Vagina (tissue), 2 donors: ENCODE measurements around the gene WNT7B. TPM values are rescaled to one million over a fixed set of nuclear protein-coding genes. Genes with fewer than 3 reads are reported as not detected.

Experiments
- DNase-seq, 2 donors: peaks; one replicate each; pipeline ENCODE4 v3.0.0-alpha.2; 2017; ENCODE audit errors: extremely low spot score in 2 of 2
- H3K27ac ChIP-seq: fragments of 200-600 bp; sonication (generic); one replicate; pipeline ENCODE4 v1.5.1; 2019
- H3K27me3 ChIP-seq: fragments of 200-600 bp; sonication (generic); one replicate; pipeline ENCODE4 v1.5.1; 2019
- H3K36me3 ChIP-seq, 2 donors: fragments of 200-600 bp; sonication (generic); one replicate each; pipeline ENCODE4 v1.5.1; 2017 to 2019
- H3K4me1 ChIP-seq: fragments of 200-600 bp; sonication (generic); one replicate; pipeline ENCODE4 v1.5.1; 2019
- H3K4me3 ChIP-seq, 2 donors: fragments of 200-600 bp; sonication (generic); 1 replicate in 1 of 2; 2 replicates in 1 of 2; pipeline ENCODE4 v1.5.1; 2016 to 2019
- H3K9me3 ChIP-seq: fragments of 200-600 bp; sonication (generic); one replicate; pipeline ENCODE4 v1.5.1; 2019
- CTCF ChIP-seq, 3 experiments: fragments of 450-650 bp in 2 of 3; fragments of 200-600 bp in 1 of 3; sonication (generic) in 1 of 3; IDR thresholded peaks; one replicate each; pipeline ENCODE4 v1.5.1; 2017 to 2019; ENCODE audit warnings: antibody characterized with exemption in 3 of 3, mild to moderate bottlenecking in 2 of 3, moderate library complexity in 2 of 3
- POLR2A ChIP-seq, 2 donors: fragments of 450-650 bp; IDR thresholded peaks; one replicate each; pipeline ENCODE4 v1.6.1; 2017; ENCODE audit warnings: antibody characterized with exemption in 2 of 2, mild to moderate bottlenecking in 2 of 2, moderate library complexity in 2 of 2
- POLR2AphosphoS5 ChIP-seq, 2 donors: sonication (generic); formaldehyde crosslinking; IDR thresholded peaks; one replicate each; pipeline ENCODE4 v1.9.0; 2017; ENCODE audit warnings: antibody characterized with exemption in 2 of 2, mild to moderate bottlenecking in 2 of 2, low read depth in 1 of 2; ENCODE audit not compliant: insufficient read depth in 1 of 2
- intact Hi-C: fragments of 100-400 bp; cut with DNase I; formaldehyde crosslinking; loops from one replicate; pipeline ENCODE4 v1.15.1; 2023
- total RNA-seq: library from RNA; depleted of rRNA; stranded (reverse); fragments of >200 nt; gene quantifications from one replicate; pipeline ENCODE4 v1.2.3, GENCODE V29; 2016

The WNT7B gene
- total RNA-seq, 1 donor from 2014 or later, result 7.1 TPM

- no peak for DNase-seq
- TF ChIP-seq POLR2A (IDR thresholded peaks at IDR 0.05), result no peak
- no peak for TF ChIP-seq POLR2AphosphoS5 (IDR thresholded peaks at IDR 0.05; ENCODE audit: insufficient read depth in 1 of 2, low read depth in 1 of 2)
- TF ChIP-seq CTCF (IDR thresholded peaks at IDR 0.05), result no peak
- Histone ChIP-seq H3K36me3 (no peaks in the 10 kb centered on the region), H3K4me3 (no peak overlapping the region), H3K4me1 (peaks cover 27% of the 10 kb centered on the region), H3K27ac (no peak overlapping the region), H3K27me3 (no peaks in the 10 kb centered on the region), H3K9me3 (no peaks in the 10 kb centered on the region)
- intact Hi-C loops, result no loop called here
These were observed 3.8 kb upstream of the WNT7B start for GRCh38 chr22:45980761-45981160.

- intact Hi-C loops, result no loop called here
- H3K27me3 ChIP-seq, result peaks cover 4% of the 10 kb centered on the region
These were observed 3.3 kb upstream of the WNT7B start for GRCh38 chr22:45980268-45980570.

GRCh38 chr22:45978275-45978713 lies 1.3 kb upstream of the WNT7B start:
- H3K27ac ChIP-seq, result no peak overlapping the region
- peaks cover 7% of the 10 kb centered on the region for H3K27me3 ChIP-seq
- no peaks in the 10 kb centered on the region for H3K9me3 ChIP-seq
- TF ChIP-seq POLR2A (IDR thresholded peaks at IDR 0.05), result no peak
- TF ChIP-seq POLR2AphosphoS5 (IDR thresholded peaks at IDR 0.05; ENCODE audit: insufficient read depth in 1 of 2, low read depth in 1 of 2), result no peak
- no peak for TF ChIP-seq CTCF (IDR thresholded peaks at IDR 0.05)
- no peaks in the 10 kb centered on the region for H3K36me3 ChIP-seq
- no peak for DNase-seq
- peak overlapping the region; percentile 45 to 60 for H3K4me3 ChIP-seq
- intact Hi-C loops, result no loop called here
- H3K4me1 ChIP-seq, result peaks cover 33% of the 10 kb centered on the region

More at GRCh38 chr22:45980268-45980570, 3.3 kb upstream of the WNT7B start:
- H3K4me1 ChIP-seq, result peaks cover 30% of the 10 kb centered on the region
- DNase-seq, result no peak
- no peak overlapping the region for H3K4me3 ChIP-seq
- no peak overlapping the region for H3K27ac ChIP-seq
- TF ChIP-seq POLR2AphosphoS5 (IDR thresholded peaks at IDR 0.05; ENCODE audit: insufficient read depth in 1 of 2, low read depth in 1 of 2) (no peak), CTCF (IDR thresholded peaks at IDR 0.05) (no peak), POLR2A (IDR thresholded peaks at IDR 0.05) (no peak)
- no peaks in the 10 kb centered on the region for H3K9me3 ChIP-seq
- H3K36me3 ChIP-seq, result no peaks in the 10 kb centered on the region

GRCh38 chr22:45977551-45978274 lies 751 bp upstream of the WNT7B start:
- Histone ChIP-seq H3K27ac (no peak overlapping the region), H3K4me3 (peak overlapping the region in 1 of 2 donors; percentile 46), H3K4me1 (peaks cover 34% of the 10 kb centered on the region), H3K36me3 (no peaks in the 10 kb centered on the region), H3K27me3 (peaks cover 7% of the 10 kb centered on the region), H3K9me3 (no peaks in the 10 kb centered on the region)
- intact Hi-C loops, result no loop called here
- TF ChIP-seq POLR2A (IDR thresholded peaks at IDR 0.05), result no peak
- TF ChIP-seq CTCF (IDR thresholded peaks at IDR 0.05), result no peak
- TF ChIP-seq POLR2AphosphoS5 (IDR thresholded peaks at IDR 0.05; ENCODE audit: insufficient read depth in 1 of 2, low read depth in 1 of 2), result no peak
- no peak for DNase-seq

- Histone ChIP-seq H3K4me1 (peaks cover 46% of the 10 kb centered on the region), H3K27me3 (peaks cover 11% of the 10 kb centered on the region)
- intact Hi-C loops, result no loop called here
These were observed 534 bp downstream of the WNT7B start for GRCh38 chr22:45976254-45977002.

More at GRCh38 chr22:45976254-45977002, 534 bp downstream of the WNT7B start:
- Histone ChIP-seq H3K27ac (peak overlapping the region; percentile 39), H3K9me3 (no peaks in the 10 kb centered on the region), H3K36me3 (no peaks in the 10 kb centered on the region), H3K4me3 (peak overlapping the region; percentile 46 to 48)
- TF ChIP-seq POLR2AphosphoS5 (IDR thresholded peaks at IDR 0.05; ENCODE audit: insufficient read depth in 1 of 2, low read depth in 1 of 2) (no peak), CTCF (IDR thresholded peaks at IDR 0.05) (no peak), POLR2A (IDR thresholded peaks at IDR 0.05) (no peak)
- DNase-seq, result no peak
